LNCAP (cell line): ENCODE data around the gene CCNK.

Source experiments
- TF ChIP-seq, protein P1 (sequence below): fragments of 450-650 bp; IDR thresholded peaks from 2 replicates; pipeline ENCODE4 v1.5.1; 2017; ENCODE audit warnings: mild to moderate bottlenecking

The CCNK gene

DNA sequence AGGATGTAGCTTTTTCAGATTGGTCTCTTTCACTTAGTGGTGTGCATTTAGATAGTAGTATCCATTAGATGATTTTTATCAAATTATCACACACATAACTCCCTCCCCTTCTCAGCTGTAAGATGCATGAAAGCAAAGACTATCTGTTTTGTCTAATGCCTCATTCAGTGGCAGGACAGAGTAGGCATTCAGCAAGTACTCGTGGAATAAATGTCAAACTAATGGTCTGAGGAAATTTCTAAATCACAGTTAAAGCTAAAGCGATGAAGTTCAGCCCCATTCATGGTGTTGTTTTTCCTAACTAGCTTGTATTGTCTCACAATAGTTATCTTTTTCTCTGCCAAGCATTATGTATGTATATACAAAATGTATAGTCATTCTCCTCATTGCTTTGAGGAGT lies 16.1 kb downstream of the CCNK start:
- TF ChIP-seq, protein P1, sequence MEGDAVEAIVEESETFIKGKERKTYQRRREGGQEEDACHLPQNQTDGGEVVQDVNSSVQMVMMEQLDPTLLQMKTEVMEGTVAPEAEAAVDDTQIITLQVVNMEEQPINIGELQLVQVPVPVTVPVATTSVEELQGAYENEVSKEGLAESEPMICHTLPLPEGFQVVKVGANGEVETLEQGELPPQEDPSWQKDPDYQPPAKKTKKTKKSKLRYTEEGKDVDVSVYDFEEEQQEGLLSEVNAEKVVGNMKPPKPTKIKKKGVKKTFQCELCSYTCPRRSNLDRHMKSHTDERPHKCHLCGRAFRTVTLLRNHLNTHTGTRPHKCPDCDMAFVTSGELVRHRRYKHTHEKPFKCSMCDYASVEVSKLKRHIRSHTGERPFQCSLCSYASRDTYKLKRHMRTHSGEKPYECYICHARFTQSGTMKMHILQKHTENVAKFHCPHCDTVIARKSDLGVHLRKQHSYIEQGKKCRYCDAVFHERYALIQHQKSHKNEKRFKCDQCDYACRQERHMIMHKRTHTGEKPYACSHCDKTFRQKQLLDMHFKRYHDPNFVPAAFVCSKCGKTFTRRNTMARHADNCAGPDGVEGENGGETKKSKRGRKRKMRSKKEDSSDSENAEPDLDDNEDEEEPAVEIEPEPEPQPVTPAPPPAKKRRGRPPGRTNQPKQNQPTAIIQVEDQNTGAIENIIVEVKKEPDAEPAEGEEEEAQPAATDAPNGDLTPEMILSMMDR, result no peak

DNA sequence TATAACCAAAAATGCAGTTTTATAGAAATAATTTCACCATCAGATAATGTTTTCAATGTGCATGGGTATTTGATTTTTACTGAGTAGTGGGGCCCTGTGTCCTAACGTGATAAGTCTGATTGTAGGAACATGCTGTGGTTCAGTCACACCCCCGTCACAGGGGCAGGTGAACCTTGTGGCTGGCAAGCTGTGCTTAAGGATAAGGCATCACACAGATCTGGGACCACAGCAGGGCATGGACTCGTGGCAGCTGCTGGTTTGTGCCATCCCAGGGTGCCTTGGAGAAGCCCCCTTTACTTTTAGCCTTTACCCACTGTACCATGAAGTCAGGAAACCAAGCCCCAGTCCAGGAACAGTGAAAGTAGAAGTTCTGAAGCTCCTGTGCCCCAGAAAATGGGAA lies 16.7 kb downstream of the CCNK start:
- TF ChIP-seq, protein P1, result no peak

DNA sequence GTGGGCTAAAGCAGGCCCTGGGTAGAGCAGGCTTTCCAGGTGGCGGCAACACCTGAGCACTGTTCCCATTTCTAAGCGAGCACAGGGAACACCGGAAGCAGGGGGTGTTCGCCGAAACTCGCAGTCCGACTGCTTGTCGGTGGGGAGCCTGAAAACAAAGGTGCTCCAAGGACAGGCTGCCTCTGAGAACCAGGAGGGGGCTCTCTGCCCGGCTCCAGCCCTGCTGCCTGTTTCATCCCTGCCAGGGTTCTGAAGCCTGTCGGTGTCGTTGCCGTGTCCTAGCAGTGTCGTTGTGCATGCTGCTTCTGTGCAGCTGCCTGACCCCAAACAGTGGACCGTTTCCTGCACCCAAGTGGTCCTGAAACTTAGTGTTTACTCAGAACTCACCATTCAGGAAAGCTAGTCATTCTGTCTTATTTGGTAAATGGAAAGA lies 21.8 kb downstream of the CCNK start:
- TF ChIP-seq, protein P1, result no peak

DNA sequence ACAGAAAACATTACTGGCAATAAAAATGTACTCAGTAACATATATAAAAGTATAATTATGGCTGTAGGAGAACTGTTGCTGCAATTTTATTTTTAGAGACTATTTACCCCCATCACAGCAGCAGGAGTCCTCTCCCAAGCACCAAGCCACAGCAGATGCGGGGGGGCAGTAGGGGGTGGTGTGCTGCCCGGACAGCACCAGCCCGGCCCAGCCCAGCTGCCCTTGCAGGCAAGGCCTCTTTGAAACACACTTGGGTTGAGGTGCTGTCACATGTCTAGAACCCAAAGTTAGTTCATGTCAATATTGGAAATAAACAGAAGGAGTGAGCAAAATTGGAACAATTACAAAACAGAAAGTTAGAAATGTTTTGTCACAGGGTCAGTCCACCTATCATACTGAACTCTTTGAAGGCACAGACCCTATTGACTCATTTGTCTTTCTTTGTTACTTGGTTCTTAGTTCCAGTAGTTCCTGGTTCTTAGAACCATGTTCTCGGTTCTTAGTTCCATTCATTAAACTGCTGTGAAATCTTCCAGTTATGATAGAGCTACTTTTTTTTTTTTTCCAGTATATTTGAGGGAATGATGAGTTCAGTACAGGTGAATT lies 22.7 kb downstream of the CCNK start:
- TF ChIP-seq, protein P1, result no peak

DNA sequence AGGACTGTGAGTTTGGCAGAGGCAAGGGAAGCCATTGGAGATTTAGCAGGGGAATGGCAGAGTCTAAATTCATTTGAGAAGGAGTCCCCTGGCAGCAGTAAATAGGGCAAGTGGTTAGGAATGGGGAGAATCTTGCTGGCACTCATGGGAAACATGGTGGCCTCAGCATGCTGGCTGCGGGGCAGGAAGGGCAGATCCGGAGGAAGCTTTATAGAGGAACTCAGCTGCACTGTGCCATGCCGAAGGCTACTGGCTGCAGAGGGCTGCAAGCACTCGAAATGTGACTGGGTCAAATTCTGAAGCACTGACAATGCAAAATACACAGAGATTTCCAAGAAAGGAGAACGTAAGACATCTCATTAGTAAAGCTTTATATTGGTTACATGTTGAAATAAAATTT lies 23.9 kb downstream of the CCNK start:
- TF ChIP-seq, protein P1, result no peak

DNA sequence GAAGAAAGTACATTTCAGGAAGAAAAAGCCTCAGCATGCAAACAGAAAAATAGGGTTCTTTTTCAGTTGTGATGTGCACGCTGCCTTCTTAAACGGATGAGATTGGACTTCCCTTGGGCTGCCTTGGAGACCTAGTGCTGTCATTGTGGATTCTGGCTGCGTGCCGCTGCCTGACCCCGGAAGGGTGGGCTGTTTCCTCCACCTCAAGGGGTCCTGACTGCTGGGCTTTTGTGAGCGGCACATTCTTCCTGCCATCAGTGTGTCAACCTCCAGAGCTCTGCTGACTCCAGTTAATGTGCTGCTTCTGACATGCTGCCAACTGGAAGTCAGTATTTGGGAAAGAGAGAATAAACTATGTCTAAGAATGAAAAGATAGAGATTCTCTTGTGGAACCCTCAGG lies 25.1 kb downstream of the CCNK start:
- TF ChIP-seq, protein P1, result no peak

DNA sequence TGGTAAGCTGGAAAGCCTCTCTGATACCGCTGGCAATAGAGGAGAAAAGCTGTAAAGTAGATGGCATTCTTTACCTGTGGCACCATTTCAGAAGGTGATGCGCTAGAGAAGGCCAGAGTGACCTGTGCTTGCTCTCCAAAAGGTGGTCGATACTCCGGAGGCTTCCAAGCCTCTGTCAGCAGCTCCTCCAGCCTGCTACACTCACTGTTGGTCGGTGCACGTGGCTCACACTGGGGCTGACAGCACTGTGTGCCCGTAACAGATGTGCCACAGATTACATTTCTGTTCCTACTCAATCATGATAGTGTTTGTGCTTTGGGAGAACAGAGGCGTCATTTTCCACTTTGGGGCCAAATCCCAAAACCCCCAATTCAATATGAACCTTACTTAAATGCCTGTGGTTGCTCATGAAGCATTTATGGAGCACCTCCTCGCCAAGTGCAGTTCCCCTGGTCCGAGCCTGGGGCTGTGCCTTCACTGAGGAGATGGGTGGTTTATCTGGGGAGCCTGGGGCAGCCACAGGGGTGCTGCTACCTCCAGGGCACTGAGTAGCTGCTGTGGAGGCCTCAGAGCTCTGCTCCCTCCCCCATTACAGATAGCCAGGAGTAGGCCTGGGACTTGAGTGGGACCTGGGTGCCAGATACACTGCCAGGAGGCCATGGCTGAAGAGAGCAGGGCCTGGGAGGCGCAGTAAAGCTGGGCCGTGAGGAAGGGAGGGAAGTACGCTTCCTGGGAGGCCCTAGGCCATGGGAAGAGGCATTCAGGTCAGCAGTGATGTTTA lies 26.8 kb downstream of the CCNK start:
- TF ChIP-seq, protein P1, result no peak
